ENCODE data around the gene LEO1. TPM values are rescaled to one million over a fixed set of nuclear protein-coding genes. Genes with fewer than 3 reads are reported as not detected.

Gene LEO1
- polyA plus RNA-seq = 33.7 and 42.7 TPM in 2 replicates

DNA sequence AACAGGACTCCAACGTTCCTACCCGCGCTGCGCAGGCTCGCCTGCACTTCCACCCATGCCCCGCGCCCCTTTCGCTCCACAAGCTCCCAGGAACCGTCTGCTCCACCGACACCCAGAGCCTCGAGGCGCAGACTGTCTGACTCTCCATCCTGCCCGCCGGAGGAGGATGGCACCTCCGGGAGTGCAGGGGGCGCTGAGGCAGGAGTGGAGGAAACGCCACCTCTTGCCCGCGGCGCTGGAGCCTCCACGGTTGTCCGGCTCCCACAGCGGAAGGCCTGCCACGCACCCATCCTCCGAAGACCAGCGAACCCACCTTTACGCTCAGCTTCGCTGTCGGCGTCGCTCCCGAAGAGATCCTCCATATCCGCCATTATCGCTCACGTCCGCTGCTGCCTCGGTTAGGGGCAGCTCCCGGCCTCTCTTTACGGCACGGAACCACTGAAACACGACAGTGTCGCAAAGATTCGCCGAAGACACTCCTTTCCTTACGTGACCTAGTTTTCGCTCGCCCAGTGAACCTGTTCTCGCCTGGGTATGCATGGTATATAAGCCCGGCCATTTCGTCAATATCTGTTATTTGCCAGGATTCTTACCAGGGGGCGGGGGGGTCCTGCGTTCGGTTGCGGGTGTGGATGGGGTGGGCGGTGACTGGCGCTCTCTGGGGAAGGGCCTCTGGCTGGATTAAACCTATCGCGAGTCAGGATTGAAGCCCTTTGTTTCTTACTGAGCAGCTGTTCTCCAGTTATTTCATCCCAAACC lies at the start of gene LEO1:
LEO1 (minus strand) TSS at position 404 of the 759 bp plus-strand sequence; CDS start at position 371, 33 bp downstream.

DNA sequence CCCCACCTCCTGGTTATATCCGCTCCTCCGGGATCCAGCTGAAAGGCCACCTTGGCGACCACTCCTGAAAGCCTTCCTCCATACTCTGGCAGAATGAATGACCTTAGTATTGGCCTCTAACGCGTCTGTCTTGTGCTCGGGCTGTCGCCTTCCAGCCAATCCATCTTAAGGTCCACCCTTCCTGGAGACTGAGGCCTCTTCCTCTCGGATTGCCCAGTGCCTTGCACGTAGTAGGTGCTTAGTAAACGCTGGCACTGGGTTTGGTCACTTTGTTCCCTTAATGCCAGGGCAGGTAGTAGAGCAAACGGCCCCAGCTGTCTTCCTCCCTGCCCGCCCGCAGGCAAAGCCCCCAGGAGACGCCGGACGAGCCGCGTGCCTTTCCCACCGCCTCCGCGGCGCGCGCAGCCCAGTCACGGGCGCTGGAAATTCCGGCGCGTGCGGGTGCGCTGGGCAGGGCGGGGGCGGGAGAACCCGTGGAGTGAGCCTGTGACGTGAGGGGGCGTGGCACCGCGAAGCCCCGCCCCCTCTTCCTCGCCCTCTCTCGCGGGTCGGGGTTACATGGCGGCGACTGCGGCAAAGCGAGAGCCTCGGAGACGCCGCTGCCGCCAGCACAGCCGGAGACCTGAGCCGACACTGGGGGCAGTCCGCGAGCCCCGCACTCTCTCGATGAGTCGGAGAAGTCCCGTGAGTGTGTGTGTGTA lies 47.3 kb upstream of the LEO1 start, which contains the start of gene MAPK6:
MAPK6 (plus strand) TSS at position 527 of the 701 bp plus-strand sequence. CDS start 27,242 bp downstream, outside the sequence.

Other genes starting within 250 kb of the LEO1 start
- gene LYSMD2, start 234.1 kb downstream of the LEO1 start, polyA plus RNA-seq = 40.4 and 48.7 TPM in 2 replicates
- gene TMOD2, start 220.2 kb downstream of the LEO1 start, polyA plus RNA-seq = 26.4 and 31.4 TPM in 2 replicates
- gene TMOD3, start 142.1 kb downstream of the LEO1 start, polyA plus RNA-seq = 3.3 and 4.7 TPM in 2 replicates
- gene MAPK6, start 47.4 kb upstream of the LEO1 start, polyA plus RNA-seq = 16.5 and 18.8 TPM in 2 replicates
- gene BCL2L10, start 141.0 kb upstream of the LEO1 start, polyA plus RNA-seq = 0.91 and 1.8 TPM in 2 replicates
- gene GNB5, start 219.6 kb upstream of the LEO1 start, polyA plus RNA-seq = 58.3 and 60.7 TPM in 2 replicates